ENCODE data around the gene ATCAY. TPM values are rescaled to one million over a fixed set of nuclear protein-coding genes. Genes with fewer than 3 reads are reported as not detected.

ATCAY gene
- total and polyA plus RNA-seq, 2 of the 13 experiments (the other 11 are each of a cell fraction or from before 2014, with no cell fraction given) = not detected

GRCh38 chr19:3839941-3840340, 40.5 kb upstream of the ATCAY start (continued):
- TF ChIP-seq, protein P1, sequence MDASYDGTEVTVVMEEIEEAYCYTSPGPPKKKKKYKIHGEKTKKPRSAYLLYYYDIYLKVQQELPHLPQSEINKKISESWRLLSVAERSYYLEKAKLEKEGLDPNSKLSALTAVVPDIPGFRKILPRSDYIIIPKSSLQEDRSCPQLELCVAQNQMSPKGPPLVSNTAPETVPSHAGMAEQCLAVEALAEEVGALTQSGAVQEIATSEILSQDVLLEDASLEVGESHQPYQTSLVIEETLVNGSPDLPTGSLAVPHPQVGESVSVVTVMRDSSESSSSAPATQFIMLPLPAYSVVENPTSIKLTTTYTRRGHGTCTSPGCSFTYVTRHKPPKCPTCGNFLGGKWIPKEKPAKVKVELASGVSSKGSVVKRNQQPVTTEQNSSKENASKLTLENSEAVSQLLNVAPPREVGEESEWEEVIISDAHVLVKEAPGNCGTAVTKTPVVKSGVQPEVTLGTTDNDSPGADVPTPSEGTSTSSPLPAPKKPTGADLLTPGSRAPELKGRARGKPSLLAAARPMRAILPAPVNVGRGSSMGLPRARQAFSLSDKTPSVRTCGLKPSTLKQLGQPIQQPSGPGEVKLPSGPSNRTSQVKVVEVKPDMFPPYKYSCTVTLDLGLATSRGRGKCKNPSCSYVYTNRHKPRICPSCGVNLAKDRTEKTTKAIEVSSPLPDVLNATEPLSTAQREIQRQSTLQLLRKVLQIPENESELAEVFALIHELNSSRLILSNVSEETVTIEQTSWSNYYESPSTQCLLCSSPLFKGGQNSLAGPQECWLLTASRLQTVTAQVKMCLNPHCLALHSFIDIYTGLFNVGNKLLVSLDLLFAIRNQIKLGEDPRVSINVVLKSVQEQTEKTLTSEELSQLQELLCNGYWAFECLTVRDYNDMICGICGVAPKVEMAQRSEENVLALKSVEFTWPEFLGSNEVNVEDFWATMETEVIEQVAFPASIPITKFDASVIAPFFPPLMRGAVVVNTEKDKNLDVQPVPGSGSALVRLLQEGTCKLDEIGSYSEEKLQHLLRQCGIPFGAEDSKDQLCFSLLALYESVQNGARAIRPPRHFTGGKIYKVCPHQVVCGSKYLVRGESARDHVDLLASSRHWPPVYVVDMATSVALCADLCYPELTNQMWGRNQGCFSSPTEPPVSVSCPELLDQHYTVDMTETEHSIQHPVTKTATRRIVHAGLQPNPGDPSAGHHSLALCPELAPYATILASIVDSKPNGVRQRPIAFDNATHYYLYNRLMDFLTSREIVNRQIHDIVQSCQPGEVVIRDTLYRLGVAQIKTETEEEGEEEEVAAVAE (CRISPR knock-in tag; IDR thresholded peaks at IDR 0.05; ENCODE audit: borderline replicate concordance) = no peak
- TF ChIP-seq XRCC5 (optimal IDR thresholded peaks at IDR 0.05; ENCODE audit: low read length) (no peak), SAFB2 (CRISPR knock-in tag; IDR thresholded peaks at IDR 0.05; ENCODE audit: borderline replicate concordance, low read depth) (no peak), MYNN (CRISPR knock-in tag; IDR thresholded peaks at IDR 0.05; ENCODE audit: low read depth) (no peak), ZNF354B (CRISPR knock-in tag; IDR thresholded peaks at IDR 0.05) (no peak), ZNF160 (CRISPR knock-in tag; IDR thresholded peaks at IDR 0.05) (no peak), BCLAF1 (IDR thresholded peaks at IDR 0.05) (no peak), SRSF1 (optimal IDR thresholded peaks at IDR 0.05; ENCODE audit: low read depth, low read length) (no peak), THAP7 (CRISPR knock-in tag; IDR thresholded peaks at IDR 0.05) (no peak), ZFP62 (CRISPR knock-in tag; IDR thresholded peaks at IDR 0.05) (no peak)
